BLaER1 treated with 17β-estradiol and CSF1 and Interleukin-3, amounts not matched to agents 10 nM and 100 nM (cell line): ENCODE results near the gene LYRM7.
"Not testable (repeated sequence)": the region's sequence is repeated elsewhere in the genome, so short reads cannot be mapped to it uniquely, and the experiment has no call there.

Experiments
- H3K27ac ChIP-seq, 11 experiments: shearing (Covaris generic); formaldehyde crosslinking; 2 replicates each; pipeline ENCODE4 v1.8.1; 2022
- H3K27me3 ChIP-seq, 11 experiments: shearing (Covaris generic); formaldehyde crosslinking; 2 replicates each; pipeline ENCODE4 v1.8.1; 2022
- H3K36me3 ChIP-seq, 11 experiments: shearing (Covaris generic); formaldehyde crosslinking; 2 replicates each; pipeline ENCODE4 v1.8.1; 2022
- H3K4me1 ChIP-seq, 10 experiments: shearing (Covaris generic); formaldehyde crosslinking; 2 replicates each; pipeline ENCODE4 v1.8.1; 2022
- H3K4me2 ChIP-seq, 11 experiments: shearing (Covaris generic); formaldehyde crosslinking; 2 replicates each; pipeline ENCODE4 v1.8.1; 2022
- H3K4me3 ChIP-seq, 10 experiments: shearing (Covaris generic); formaldehyde crosslinking; 2 replicates each; pipeline ENCODE4 v1.8.1; 2022
- H3K9ac ChIP-seq, 11 experiments: shearing (Covaris generic); formaldehyde crosslinking; 2 replicates each; pipeline ENCODE4 v1.8.1; 2022
- H3K9me3 ChIP-seq, 11 experiments: shearing (Covaris generic); formaldehyde crosslinking; replicated peaks in 1 of 11; 2 replicates each; pipeline ENCODE4 v1.8.1; 2022
- H4K20me1 ChIP-seq, 11 experiments: shearing (Covaris generic); formaldehyde crosslinking; 2 replicates each; pipeline ENCODE4 v1.8.1; 2022
- Cebpa-rat ChIP-seq, 11 experiments: shearing (Covaris generic); IDR thresholded peaks; 2 replicates each; pipeline ENCODE4 v1.8.1; 2022

Gene LYRM7

GRCh38 chr5:131167615-131168014 is 3.1 kb upstream of the LYRM7 start:
- Histone ChIP-seq H3K9ac (no peak overlapping the region), H4K20me1 (peaks cover 0 to 9% (median 6%) of the 10 kb centered on the region in 11 experiments; a peak in 11 of 22 replicates)

GRCh38 chr5:131169810-131170539 is 769 bp upstream of the LYRM7 start:
- Histone ChIP-seq H3K4me1 (peaks cover 24 to 40% (median 30%) of the 10 kb centered on the region in 10 experiments), H3K9ac (peak overlapping the region; percentile 71 to 82 (median 78)), H4K20me1 (no peaks in the 10 kb centered on the region), H3K36me3 (peaks cover 0 to 7% (median 0%) of the 10 kb centered on the region in 11 experiments; a peak in 1 of 22 replicates), H3K27ac (peak overlapping the region; percentile 59 to 79 (median 75); a peak in 21 of 22 replicates), H3K4me3 (peak overlapping the region; percentile 66 to 78 (median 70)), H3K4me2 (peak overlapping the region; percentile 71 to 95 (median 84)), H3K9me3 (peaks cover 0 to 7% (median 0%) of the 10 kb centered on the region in 11 experiments; a peak in 4 of 22 replicates), H3K27me3 (no peaks in the 10 kb centered on the region)
- TF ChIP-seq Cebpa-rat (IDR thresholded peaks at IDR 0.05): no peak

More at GRCh38 chr5:131167615-131168014, 3.1 kb upstream of the LYRM7 start:
- Histone ChIP-seq H3K4me2 (no peak overlapping the region), H3K9me3 (no peaks in the 10 kb centered on the region), H3K36me3 (peaks cover under 1 to 7% (median 4%) of the 10 kb centered on the region in 11 experiments), H3K27ac (no peak overlapping the region), H3K4me3 (no peak overlapping the region), H3K4me1 (peaks cover 30 to 41% (median 36%) of the 10 kb centered on the region in 10 experiments), H3K27me3 (no peaks in the 10 kb centered on the region)
- TF ChIP-seq Cebpa-rat (IDR thresholded peaks at IDR 0.05): no peak

- H4K20me1 ChIP-seq: no peaks in the 10 kb centered on the region
- peaks cover 0 to 12% (median 0%) of the 10 kb centered on the region in 11 experiments; a peak in 2 of 22 replicates for H3K36me3 ChIP-seq
- H3K9ac ChIP-seq: peak overlapping the region; percentile 71 to 82 (median 79)
- H3K27me3 ChIP-seq: no peaks in the 10 kb centered on the region
- peak overlapping the region in 10 of 11 experiments; percentile 39 to 78 (median 66); a peak in 20 of 22 replicates for H3K27ac ChIP-seq
- peaks cover 0 to 12% (median 0%) of the 10 kb centered on the region in 11 experiments; a peak in 4 of 22 replicates for H3K9me3 ChIP-seq
- peaks cover 16 to 31% (median 21%) of the 10 kb centered on the region in 10 experiments for H3K4me1 ChIP-seq
- H3K4me3 ChIP-seq: peak overlapping the region; percentile 66 to 78 (median 70)
- no peak for TF ChIP-seq Cebpa-rat (IDR thresholded peaks at IDR 0.05)
- H3K4me2 ChIP-seq: peak overlapping the region; percentile 87 to 99 (median 96)
These were observed 599 bp downstream of the LYRM7 start for GRCh38 chr5:131171276-131171810.

GRCh38 chr5:131180407-131180806 is 9.7 kb downstream of the LYRM7 start:
- H3K4me1 ChIP-seq: no peaks in the 10 kb centered on the region
- TF ChIP-seq Cebpa-rat (IDR thresholded peaks at IDR 0.05): no peak
- no peak overlapping the region for H3K4me3 ChIP-seq
- no peaks in the 10 kb centered on the region for H4K20me1 ChIP-seq
- H3K9ac ChIP-seq: no peak overlapping the region
- H3K27me3 ChIP-seq: no peaks in the 10 kb centered on the region
- H3K27ac ChIP-seq: no peak overlapping the region
- no peak overlapping the region for H3K4me2 ChIP-seq
- peaks cover 8 to 38% (median 20%) of the 10 kb centered on the region in 11 experiments; a peak in 17 of 22 replicates for H3K36me3 ChIP-seq
- 0 out of 22 replicates have a peak, but pooled peaks cover 0 to 2% (median 0%) of the 10 kb centered on the region in 11 experiments for H3K9me3 ChIP-seq

GRCh38 chr5:131182839-131183238 is 12.1 kb downstream of the LYRM7 start:
- no peaks in the 10 kb centered on the region for H3K9me3 ChIP-seq
- no peak overlapping the region for H3K9ac ChIP-seq

GRCh38 chr5:131185523-131186104 is 14.9 kb downstream of the LYRM7 start:
- Histone ChIP-seq H3K4me1 (no peaks in the 10 kb centered on the region), H3K9ac (no peak overlapping the region), H3K4me2 (no peak overlapping the region), H3K4me3 (no peak overlapping the region), H3K27me3 (no peaks in the 10 kb centered on the region), H3K27ac (no peak overlapping the region), H3K36me3 (peaks cover 12 to 60% (median 39%) of the 10 kb centered on the region in 11 experiments; a peak in 21 of 22 replicates), H4K20me1 (no peaks in the 10 kb centered on the region), H3K9me3 (no peaks in the 10 kb centered on the region)
- no peak for TF ChIP-seq Cebpa-rat (IDR thresholded peaks at IDR 0.05)

More at GRCh38 chr5:131182839-131183238, 12.1 kb downstream of the LYRM7 start:
- TF ChIP-seq Cebpa-rat (IDR thresholded peaks at IDR 0.05): no peak
- H3K4me2 ChIP-seq: no peak overlapping the region
- no peaks in the 10 kb centered on the region for H4K20me1 ChIP-seq
- H3K36me3 ChIP-seq: peaks cover 8 to 50% (median 28%) of the 10 kb centered on the region in 11 experiments; a peak in 20 of 22 replicates
- no peaks in the 10 kb centered on the region for H3K4me1 ChIP-seq
- no peak overlapping the region for H3K4me3 ChIP-seq
- no peak overlapping the region for H3K27ac ChIP-seq
- no peaks in the 10 kb centered on the region for H3K27me3 ChIP-seq

- Histone ChIP-seq H3K9me3 (no peaks in the 10 kb centered on the region), H3K4me2 (no peak overlapping the region), H3K9ac (no peak overlapping the region), H3K27me3 (no peaks in the 10 kb centered on the region), H3K27ac (no peak overlapping the region), H4K20me1 (no peaks in the 10 kb centered on the region), H3K4me1 (peaks cover 0 to 6% (median 0%) of the 10 kb centered on the region in 10 experiments; a peak in 6 of 20 replicates), H3K36me3 (peaks cover 12 to 60% (median 39%) of the 10 kb centered on the region in 11 experiments; a peak in 21 of 22 replicates), H3K4me3 (no peak overlapping the region)
- no peak for TF ChIP-seq Cebpa-rat (IDR thresholded peaks at IDR 0.05)
These were observed 16.0 kb downstream of the LYRM7 start for GRCh38 chr5:131186561-131187256.

GRCh38 chr5:131193106-131193505 is 22.4 kb downstream of the LYRM7 start:
- no peak overlapping the region for H3K4me2 ChIP-seq
- no peaks in the 10 kb centered on the region for H3K27me3 ChIP-seq
- no peak for TF ChIP-seq Cebpa-rat (IDR thresholded peaks at IDR 0.05)
- peaks cover 0 to 19% (median 0%) of the 10 kb centered on the region in 10 experiments; a peak in 6 of 20 replicates for H3K4me1 ChIP-seq
- no peaks in the 10 kb centered on the region for H3K9me3 ChIP-seq
- H3K36me3 ChIP-seq: peaks cover 5 to 36% (median 19%) of the 10 kb centered on the region in 11 experiments; a peak in 18 of 22 replicates
- no peak overlapping the region for H3K4me3 ChIP-seq
- H3K27ac ChIP-seq: no peak overlapping the region
- no peak overlapping the region for H3K9ac ChIP-seq
- no peaks in the 10 kb centered on the region for H4K20me1 ChIP-seq

- H3K27me3 ChIP-seq, H3K4me3 ChIP-seq, H4K20me1 ChIP-seq, H3K9ac ChIP-seq, H3K9me3 ChIP-seq, H3K27ac ChIP-seq, H3K4me2 ChIP-seq: not testable (repeated sequence)
- Histone ChIP-seq H3K4me1 (peaks cover 0 to 19% (median 0%) of the 10 kb centered on the region in 10 experiments; a peak in 6 of 20 replicates), H3K36me3 (peaks cover 1 to 35% (median 13%) of the 10 kb centered on the region in 11 experiments; a peak in 15 of 22 replicates)
These were observed 23.2 kb downstream of the LYRM7 start for GRCh38 chr5:131193897-131194296.
